ENCODE results near the gene CLRN3. TPM values are rescaled to one million over a fixed set of nuclear protein-coding genes. Genes with fewer than 3 reads are reported as not detected.

The CLRN3 gene
- total and polyA plus RNA-seq, 3 donors from 2014 or later = 0.55 TPM; not detected in 2

GRCh38 chr10:127928021-127928806, 35.5 kb upstream of the CLRN3 start:
- no peak for DNase-seq
- Histone ChIP-seq H3K4me3 (no peak overlapping the region), H3K4me1 (no peaks in the 10 kb centered on the region), H3K27me3 (no peaks in the 10 kb centered on the region), H3K36me3 (ENCODE audit: low read depth, missing control alignments) (no peaks in the 10 kb centered on the region), H3K27ac (no peak overlapping the region), H3K9me3 (no peaks in the 10 kb centered on the region)
- TF ChIP-seq, protein P1, sequence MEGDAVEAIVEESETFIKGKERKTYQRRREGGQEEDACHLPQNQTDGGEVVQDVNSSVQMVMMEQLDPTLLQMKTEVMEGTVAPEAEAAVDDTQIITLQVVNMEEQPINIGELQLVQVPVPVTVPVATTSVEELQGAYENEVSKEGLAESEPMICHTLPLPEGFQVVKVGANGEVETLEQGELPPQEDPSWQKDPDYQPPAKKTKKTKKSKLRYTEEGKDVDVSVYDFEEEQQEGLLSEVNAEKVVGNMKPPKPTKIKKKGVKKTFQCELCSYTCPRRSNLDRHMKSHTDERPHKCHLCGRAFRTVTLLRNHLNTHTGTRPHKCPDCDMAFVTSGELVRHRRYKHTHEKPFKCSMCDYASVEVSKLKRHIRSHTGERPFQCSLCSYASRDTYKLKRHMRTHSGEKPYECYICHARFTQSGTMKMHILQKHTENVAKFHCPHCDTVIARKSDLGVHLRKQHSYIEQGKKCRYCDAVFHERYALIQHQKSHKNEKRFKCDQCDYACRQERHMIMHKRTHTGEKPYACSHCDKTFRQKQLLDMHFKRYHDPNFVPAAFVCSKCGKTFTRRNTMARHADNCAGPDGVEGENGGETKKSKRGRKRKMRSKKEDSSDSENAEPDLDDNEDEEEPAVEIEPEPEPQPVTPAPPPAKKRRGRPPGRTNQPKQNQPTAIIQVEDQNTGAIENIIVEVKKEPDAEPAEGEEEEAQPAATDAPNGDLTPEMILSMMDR (IDR thresholded peaks at IDR 0.05) = no peak
- 76 to 77% methylated on average over 10 of the region's 10 CpGs for WGBS, 2 donors
- intact Hi-C loops (cut with DNase I; ENCODE audit: low total_unique reads) = no loop called here

DNA sequence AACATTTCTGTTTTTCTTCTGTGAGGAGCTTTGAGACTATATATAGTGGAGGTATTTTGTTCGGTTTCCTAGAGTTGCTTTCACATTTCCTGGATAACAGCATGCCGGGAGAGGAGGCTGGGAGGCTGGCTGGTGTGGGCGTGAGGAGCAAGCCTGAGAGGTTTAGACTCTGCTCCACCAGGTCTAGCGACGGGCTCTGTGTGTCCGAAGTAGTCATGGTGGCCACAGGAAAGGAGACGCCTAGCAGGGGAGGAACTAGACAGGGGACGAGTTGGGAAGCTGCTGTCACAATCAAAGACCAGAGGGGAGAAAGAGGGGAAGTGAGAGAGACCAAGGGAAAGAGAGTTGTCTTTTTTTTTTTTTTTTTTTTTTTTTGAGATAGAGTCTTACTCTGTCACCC, 33.7 kb upstream of the CLRN3 start:
- no peaks in the 10 kb centered on the region for H3K27me3 ChIP-seq
- 82 to 89% methylated on average over 6 to 8 of the region's 8 CpGs for WGBS, 2 donors
- no peak overlapping the region for H3K4me3 ChIP-seq
- TF ChIP-seq, protein P1 (IDR thresholded peaks at IDR 0.05) = no peak
- no peak for TF ChIP-seq POLR2A (IDR thresholded peaks at IDR 0.05)
- H3K27ac ChIP-seq = no peak overlapping the region
- no peaks in the 10 kb centered on the region for H3K9me3 ChIP-seq
- H3K36me3 ChIP-seq (ENCODE audit: low read depth, missing control alignments) = no peaks in the 10 kb centered on the region
- no peaks in the 10 kb centered on the region for H3K4me1 ChIP-seq
- DNase-seq = no peak
- intact Hi-C loops (cut with DNase I; ENCODE audit: low total_unique reads) = no loop called here

DNA sequence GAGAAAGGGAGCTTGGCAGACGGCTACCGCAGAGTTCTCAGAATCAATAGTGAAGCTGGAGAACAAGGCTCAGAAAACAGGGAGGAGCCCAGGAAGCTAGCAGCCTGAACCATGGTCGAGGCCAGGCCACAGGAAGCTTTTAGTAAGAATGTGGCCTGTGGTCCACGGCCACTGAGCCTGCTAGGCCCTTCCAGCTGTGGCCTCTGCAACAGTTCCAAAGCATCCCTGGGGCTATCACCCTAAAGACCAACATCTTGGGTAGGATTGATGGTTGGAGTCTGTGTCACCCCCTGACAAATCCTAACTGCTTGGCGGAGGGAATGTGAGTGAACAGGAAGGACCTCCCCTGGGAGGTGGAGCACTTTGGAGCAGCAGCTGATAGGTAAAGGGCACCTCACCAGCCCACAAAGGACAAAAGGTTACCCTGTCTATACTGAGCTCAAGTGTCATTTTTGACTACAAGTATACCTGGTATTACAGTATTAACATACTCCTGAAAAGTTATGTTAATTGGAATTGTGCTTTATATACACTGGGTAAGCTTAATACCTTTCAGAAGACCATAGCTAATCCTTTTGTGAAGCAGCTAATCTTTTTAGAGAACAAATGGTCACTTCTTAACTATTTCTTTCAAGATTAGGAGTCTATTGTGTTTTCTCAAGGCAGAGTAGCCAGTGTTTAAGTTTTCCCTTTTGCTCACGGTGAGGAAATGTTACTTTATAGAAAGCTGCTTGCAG, 32.9 kb upstream of the CLRN3 start:
- DNase-seq = no peak
- intact Hi-C loops (cut with DNase I; ENCODE audit: low total_unique reads) = no loop called here
- 62 to 73% methylated on average over 5 to 6 of the region's 6 CpGs for WGBS, 2 donors
- H3K4me1 ChIP-seq = no peaks in the 10 kb centered on the region
- H3K27me3 ChIP-seq = no peaks in the 10 kb centered on the region
- H3K36me3 ChIP-seq (ENCODE audit: low read depth, missing control alignments) = no peaks in the 10 kb centered on the region
- H3K9me3 ChIP-seq = no peaks in the 10 kb centered on the region
- no peak overlapping the region for H3K27ac ChIP-seq
- no peak for TF ChIP-seq POLR2A (IDR thresholded peaks at IDR 0.05)
- TF ChIP-seq, protein P1 (IDR thresholded peaks at IDR 0.05) = no peak
- no peak overlapping the region for H3K4me3 ChIP-seq

- no peak overlapping the region for H3K4me3 ChIP-seq
- H3K27ac ChIP-seq = no peak overlapping the region
- 84 to 94% methylated on average over 1 of the region's 1 CpG for WGBS, 2 donors
- no peaks in the 10 kb centered on the region for H3K27me3 ChIP-seq
- intact Hi-C loops (cut with DNase I; ENCODE audit: low total_unique reads) = no loop called here
- TF ChIP-seq POLR2A (IDR thresholded peaks at IDR 0.05) = no peak
- no peaks in the 10 kb centered on the region for H3K9me3 ChIP-seq
- no peaks in the 10 kb centered on the region for H3K4me1 ChIP-seq
- H3K36me3 ChIP-seq (ENCODE audit: low read depth, missing control alignments) = no peaks in the 10 kb centered on the region
- no peak for DNase-seq
These were observed 30.9 kb upstream of the CLRN3 start for GRCh38 chr10:127923646-127924045.

- 82 to 86% methylated on average over 12 of the region's 12 CpGs for WGBS, 2 donors
These were observed 30.1 kb upstream of the CLRN3 start for GRCh38 chr10:127922675-127923366.

More at GRCh38 chr10:127922675-127923366, 30.1 kb upstream of the CLRN3 start:
- H3K4me1 ChIP-seq = no peaks in the 10 kb centered on the region
- H3K4me3 ChIP-seq = no peak overlapping the region
- intact Hi-C loops (cut with DNase I; ENCODE audit: low total_unique reads) = no loop called here
- peak; percentile 53 for DNase-seq
- no peaks in the 10 kb centered on the region for H3K27me3 ChIP-seq
- TF ChIP-seq, protein P1 (IDR thresholded peaks at IDR 0.05) = no peak
- TF ChIP-seq POLR2A (IDR thresholded peaks at IDR 0.05) = no peak
- no peaks in the 10 kb centered on the region for H3K36me3 ChIP-seq (ENCODE audit: low read depth, missing control alignments)
- no peak overlapping the region for H3K27ac ChIP-seq
- H3K9me3 ChIP-seq = no peaks in the 10 kb centered on the region
